Urothelium cell line (cell line): ENCODE measurements around the gene GPR160.

Experiments used
- DNase-seq: peaks from one replicate; pipeline ENCODE4 v3.0.0; 2011; ENCODE audit warnings: low spot score, mixed read lengths
- FAIRE-seq: peaks from 2 replicates; lab custom pipeline; 2011; peaks lifted over from hg19 to GRCh38; lab: Jason Lieb, UNC

GPR160 gene

GRCh38 chr3:170063691-170064090 lies 25.9 kb downstream of the GPR160 start:
- no peak for DNase-seq
- no peak for FAIRE-seq

- no peak for DNase-seq
- no peak for FAIRE-seq
Observed at GRCh38 chr3:170064108-170064507, 26.3 kb downstream of the GPR160 start.

- FAIRE-seq (no peak), DNase-seq (no peak)
Observed at GRCh38 chr3:170075441-170076091, 37.8 kb downstream of the GPR160 start.

- no peak for FAIRE-seq
- DNase-seq: no peak
Observed at GRCh38 chr3:170076715-170077238, 39.0 kb downstream of the GPR160 start.

GRCh38 chr3:170077361-170077760 lies 39.6 kb downstream of the GPR160 start:
- DNase-seq: no peak
- FAIRE-seq: no peak

DNA sequence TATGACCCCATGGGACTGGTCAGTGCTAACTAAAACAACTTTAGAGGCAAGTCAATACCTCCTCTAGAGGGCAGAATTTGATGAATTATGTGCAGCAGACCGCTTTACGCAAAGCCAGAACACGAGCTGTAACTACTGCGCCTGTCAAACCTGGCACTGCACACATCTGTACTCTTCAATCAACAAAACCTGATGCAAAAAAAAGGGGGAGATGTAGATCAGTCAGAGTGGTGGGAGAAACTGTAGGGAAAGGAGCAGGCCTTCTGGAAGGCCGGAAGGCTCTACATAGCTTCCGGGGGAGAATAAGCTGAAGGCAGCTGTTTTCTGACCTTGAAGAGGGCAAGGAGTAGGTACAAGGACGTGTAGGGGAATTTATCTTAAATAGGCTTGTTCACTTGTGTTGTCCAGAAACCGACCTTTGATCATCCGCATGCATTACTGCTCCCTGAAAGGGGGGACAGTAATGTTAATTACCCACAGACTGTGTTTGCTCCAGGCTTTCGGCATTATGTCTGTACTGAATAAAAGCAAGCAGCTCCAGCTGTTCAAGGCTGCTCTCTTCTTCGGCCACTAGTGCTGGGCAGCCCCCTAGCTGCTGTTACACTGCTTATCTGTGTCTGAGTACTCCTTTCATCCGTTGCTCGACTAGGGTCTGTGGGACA lies 41.0 kb downstream of the GPR160 start:
- FAIRE-seq: no peak
- DNase-seq: no peak

DNA sequence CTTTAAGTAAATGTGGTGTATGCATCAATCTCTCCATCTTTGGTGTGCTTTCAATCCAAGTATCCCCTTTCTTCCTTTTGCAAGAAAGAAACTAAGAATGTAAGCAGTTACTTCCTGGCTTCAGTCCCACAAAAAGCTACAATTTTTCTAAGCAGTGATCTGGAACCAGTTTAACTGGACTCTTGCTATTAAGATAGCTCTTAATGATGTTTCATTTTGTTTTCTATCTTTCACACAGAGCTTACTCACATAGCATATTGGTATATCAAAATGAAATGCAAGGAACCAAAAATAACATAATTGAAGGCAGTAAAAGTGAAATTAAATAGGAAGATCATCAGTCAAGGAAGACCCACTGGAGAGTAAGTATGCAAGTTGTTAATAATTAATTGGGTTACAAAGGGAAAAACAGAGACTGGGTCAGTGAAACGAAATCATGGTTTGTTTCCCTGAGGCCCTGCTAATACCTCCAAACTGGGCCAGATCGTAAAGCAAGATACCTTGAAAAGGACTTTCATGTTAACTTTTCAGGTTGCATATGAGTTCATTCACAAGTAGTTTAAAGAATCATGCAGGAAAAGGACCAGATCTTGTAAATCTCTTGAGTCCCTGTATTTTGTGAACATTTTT lies 41.9 kb downstream of the GPR160 start:
- FAIRE-seq (no peak), DNase-seq (no peak)

- no peak for FAIRE-seq
Observed at GRCh38 chr3:170080605-170081004, 42.8 kb downstream of the GPR160 start.

GRCh38 chr3:170081079-170081741 lies 43.4 kb downstream of the GPR160 start:
- no peak for DNase-seq
- no peak for FAIRE-seq

More at GRCh38 chr3:170080605-170081004, 42.8 kb downstream of the GPR160 start:
- no peak for DNase-seq

- FAIRE-seq (no peak), DNase-seq (no peak)
Observed at GRCh38 chr3:170083343-170083742, 45.5 kb downstream of the GPR160 start.

- DNase-seq (no peak), FAIRE-seq (no peak)
Observed at GRCh38 chr3:170085396-170085795, 47.6 kb downstream of the GPR160 start.

DNA sequence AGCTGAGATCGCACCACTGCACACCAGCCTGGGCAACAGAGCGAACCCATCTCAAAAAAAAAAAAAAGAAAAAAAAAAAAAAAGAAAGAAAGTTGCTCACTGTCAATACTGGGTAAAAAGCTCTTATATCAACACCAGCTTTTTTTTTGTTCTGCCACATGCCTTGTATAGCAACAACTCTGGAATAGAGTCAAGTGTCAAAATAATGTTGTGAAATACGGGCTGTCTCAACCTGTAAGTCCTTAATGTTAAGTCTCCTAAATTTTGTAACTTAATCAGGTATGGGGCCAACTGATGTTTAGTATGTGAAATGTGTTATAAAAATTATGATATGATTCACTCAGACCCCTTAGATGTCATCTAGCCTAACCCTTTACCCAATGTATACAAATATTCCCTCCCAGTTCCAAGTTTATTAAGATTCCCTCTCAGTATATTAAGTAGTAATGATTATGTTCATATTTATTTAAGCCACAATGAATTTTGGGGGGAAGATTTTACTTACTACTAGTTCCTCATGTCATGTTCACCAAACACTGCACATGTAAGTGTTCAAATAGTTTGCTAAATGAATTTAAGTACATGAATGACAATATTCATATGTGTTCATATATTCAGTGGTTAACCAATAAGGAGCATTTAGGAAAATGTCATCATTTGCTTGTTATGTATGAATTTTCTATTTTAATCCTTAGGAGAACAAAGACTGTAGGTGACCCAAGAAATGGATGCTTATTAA lies 52.2 kb downstream of the GPR160 start:
- FAIRE-seq (no peak), DNase-seq (no peak)

GRCh38 chr3:170090601-170090981 lies 52.8 kb downstream of the GPR160 start:
- no peak for DNase-seq

DNA sequence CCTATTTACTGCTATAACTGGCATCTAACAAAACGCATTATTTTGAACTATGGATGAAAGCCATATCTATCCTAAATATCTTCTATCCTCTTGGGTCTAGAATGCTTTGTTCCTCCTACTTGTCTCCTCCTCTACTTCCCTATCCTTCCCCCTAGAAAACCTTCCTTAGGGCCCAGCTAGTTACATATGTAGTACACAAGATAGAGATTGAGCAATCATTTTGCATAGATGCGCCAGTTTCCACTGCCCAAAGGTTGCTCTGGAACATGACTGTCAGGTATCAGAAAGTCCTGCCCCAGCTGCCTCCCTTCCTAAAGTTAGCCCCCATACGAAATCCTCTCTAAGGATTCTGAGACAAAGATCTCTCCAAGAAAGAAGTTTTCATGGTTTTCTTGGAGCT lies 55.1 kb downstream of the GPR160 start:
- DNase-seq (no peak), FAIRE-seq (no peak)

More at GRCh38 chr3:170090601-170090981, 52.8 kb downstream of the GPR160 start:
- no peak for FAIRE-seq

DNA sequence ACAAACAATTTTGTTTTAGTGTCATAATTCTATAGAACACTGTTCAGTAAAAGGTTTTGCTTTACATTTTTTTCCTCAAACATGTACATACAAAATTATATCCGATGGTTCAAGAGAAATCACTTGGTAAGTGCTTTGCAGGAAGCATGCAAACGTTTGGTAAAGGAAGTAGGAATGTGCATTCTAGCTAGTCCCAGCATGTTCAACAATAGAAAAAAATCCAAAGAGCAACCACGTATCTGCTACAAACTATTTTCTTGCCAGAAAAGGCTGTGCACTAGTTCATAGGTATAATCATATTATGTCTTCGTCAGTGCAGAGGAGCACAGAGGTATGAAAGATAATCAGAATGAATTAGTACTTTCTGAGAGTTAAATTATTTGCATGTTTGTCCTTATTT lies 58.0 kb downstream of the GPR160 start:
- no peak for FAIRE-seq

DNA sequence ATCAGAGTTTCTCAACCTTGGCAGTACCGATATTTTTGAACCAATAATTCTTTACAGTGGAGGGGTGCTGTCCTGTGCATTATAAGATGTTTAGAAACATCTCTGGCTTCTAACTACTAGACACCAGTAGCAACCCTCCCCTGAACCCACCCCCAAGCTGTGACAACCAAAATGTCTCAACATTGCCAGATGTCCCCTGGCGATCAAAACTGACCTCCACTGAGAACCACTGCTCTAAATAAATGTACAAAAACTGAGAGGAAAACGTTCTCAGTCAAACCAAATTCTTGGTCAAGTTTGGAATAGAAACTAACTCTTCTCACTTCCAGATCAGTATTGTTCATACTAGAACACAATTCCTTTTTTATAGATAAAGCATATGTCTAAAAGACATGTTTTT lies 58.5 kb downstream of the GPR160 start:
- FAIRE-seq: no peak
- no peak for DNase-seq

More for the DNA sequence above, 58.0 kb downstream of the GPR160 start:
- no peak for DNase-seq

GRCh38 chr3:170098753-170099152 lies 61.0 kb downstream of the GPR160 start:
- FAIRE-seq (no peak), DNase-seq (no peak)

DNA sequence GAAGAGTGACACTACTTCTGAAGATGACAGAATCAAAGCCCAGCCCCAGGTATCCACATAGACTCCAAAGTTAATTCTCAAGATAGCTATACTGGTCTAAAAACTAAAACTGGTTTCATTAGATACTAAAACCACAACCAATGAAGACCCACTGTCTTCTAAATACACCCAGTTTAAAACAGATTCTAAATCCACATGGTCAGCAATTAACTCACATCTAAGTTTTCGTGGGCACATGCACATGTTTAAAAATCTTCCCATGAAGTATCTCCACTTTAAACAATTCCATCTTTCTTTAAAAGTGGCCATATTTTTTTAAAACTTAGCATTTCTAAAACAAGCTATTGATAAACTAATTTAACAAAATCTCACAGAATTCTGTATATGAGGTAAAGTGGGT lies 63.1 kb downstream of the GPR160 start:
- FAIRE-seq (no peak), DNase-seq (no peak)

- FAIRE-seq (no peak), DNase-seq (no peak)
Observed at GRCh38 chr3:170102431-170102830, 64.6 kb downstream of the GPR160 start.

DNA sequence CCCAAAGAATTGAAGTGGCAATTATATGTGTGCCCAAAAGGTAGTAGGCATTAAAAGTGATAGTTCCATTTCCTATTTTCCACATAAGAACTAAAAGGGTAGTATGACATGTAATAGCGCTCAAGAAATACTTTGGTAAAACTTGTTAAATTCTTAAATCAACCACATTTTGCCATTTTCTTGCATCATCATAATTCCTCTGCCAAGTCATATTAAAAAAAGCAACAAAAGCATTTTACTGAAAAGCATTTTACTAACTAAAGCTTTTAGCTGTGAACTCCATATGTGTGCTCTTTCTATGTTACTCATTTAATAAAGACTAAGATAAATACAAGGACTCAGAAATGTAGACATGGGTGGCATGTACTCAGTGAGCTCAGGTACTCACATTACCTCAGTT lies 70.1 kb downstream of the GPR160 start:
- no peak for FAIRE-seq
- no peak for DNase-seq

GRCh38 chr3:170108955-170109354 lies 71.2 kb downstream of the GPR160 start:
- DNase-seq (no peak), FAIRE-seq (no peak)
